GM12878 (cell line): ENCODE measurements around the gene SCCPDH. TPM values are rescaled to one million over a fixed set of nuclear protein-coding genes. Genes with fewer than 3 reads are reported as not detected.

Experiments used
- ATAC-seq: fragments of 200-7000 bp; cut with Tn5 transposase; 3 replicates; pipeline ENCODE4 v1.9.1; 2020; ENCODE audit warnings: mild to moderate bottlenecking, moderate library complexity
- BruUV-seq: library from RNA; stranded (reverse); fragments of 400-500 nt; replicated peaks from 2 replicates; lab custom pipeline; 2021; lab: Mats Ljungman, UMichigan
- CTCF ChIA-PET: fragments of 300-600 bp; sonication (Branson Sonifier 250); formaldehyde crosslinking; extraction: SDS; loops from one replicate; lab custom pipeline; 2021; ENCODE audit warnings: inconsistent platforms; lab: Yijun Ruan, JAX
- POLR2A ChIA-PET: fragments of 350-600 bp; formaldehyde crosslinking; extraction: SDS; loops from one replicate; lab custom pipeline; 2021; ENCODE audit warnings: inconsistent platforms; lab: Charles Lee
- RAD21 ChIA-PET: fragments of 300-600 bp; sonication (Branson Sonifier 250); formaldehyde crosslinking; loops from one replicate; lab custom pipeline; 2023; ENCODE audit warnings: antibody characterized with exemption; ENCODE audit not compliant: unreplicated experiment; lab: Charles Lee
- SMC1A ChIA-PET: fragments of 300-600 bp; sonication (Branson Sonifier 250); formaldehyde crosslinking; loops from one replicate; lab custom pipeline; 2023; ENCODE audit not compliant: unreplicated experiment, uncharacterized antibody; lab: Charles Lee
- DNase-seq: peaks from one replicate; pipeline ENCODE4 v3.0.0-alpha.2; 2011; ENCODE audit warnings: low read depth, low spot score
- FAIRE-seq: peaks from 3 replicates; lab custom pipeline; 2011; peaks lifted over from hg19 to GRCh38; lab: Jason Lieb, UNC
- H2AFZ ChIP-seq: 2 replicates; pipeline ENCODE4 v1.6.0; 2011; ENCODE audit warnings: low read depth, low read length, control low read depth; ENCODE audit not compliant: control insufficient read depth
- H3K27ac ChIP-seq: 2 replicates; pipeline ENCODE4 v1.5.1; 2011; ENCODE audit warnings: control low read depth; ENCODE audit not compliant: control insufficient read depth, insufficient read depth
- H3K27me3 ChIP-seq, 2 experiments: replicated peaks in 1 of 2; 2 replicates each; pipeline versions ENCODE4 v1.6.0 to v1.6.1; 2011; ENCODE audit warnings: low read length in 1 of 2; ENCODE audit not compliant: control insufficient read depth in 2 of 2, insufficient read depth in 2 of 2
- H3K36me3 ChIP-seq, 2 experiments: 2 replicates each; pipeline ENCODE4 v1.5.1; 2011; ENCODE audit warnings: low read length in 1 of 2; ENCODE audit not compliant: control insufficient read depth in 2 of 2, insufficient read depth in 2 of 2
- H3K4me1 ChIP-seq: 2 replicates; pipeline ENCODE4 v1.6.1; 2011; ENCODE audit warnings: mild to moderate bottlenecking, low read length, moderate library complexity, mixed read lengths; ENCODE audit not compliant: control insufficient read depth, insufficient read depth
- H3K4me2 ChIP-seq: 2 replicates; pipeline ENCODE4 v1.6.0; 2011; ENCODE audit warnings: control low read depth; ENCODE audit not compliant: control insufficient read depth, insufficient read depth
- H3K4me3 ChIP-seq: fragments of 200-600 bp; sonication (generic); 2 replicates; pipeline ENCODE4 v1.5.1; 2016
- H3K79me2 ChIP-seq: 2 replicates; pipeline ENCODE4 v1.6.0; 2011; ENCODE audit warnings: low read length; ENCODE audit not compliant: control insufficient read depth, insufficient read depth
- H3K9ac ChIP-seq: 2 replicates; pipeline ENCODE4 v1.8.0; 2011; ENCODE audit warnings: low read length, control low read depth, mixed read lengths; ENCODE audit not compliant: control insufficient read depth, insufficient read depth
- H3K9me3 ChIP-seq: replicated peaks from 3 replicates; pipeline ENCODE4 v1.5.1; 2011; ENCODE audit warnings: mild to moderate bottlenecking, low read length; ENCODE audit not compliant: control insufficient read depth, insufficient read depth
- H4K20me1 ChIP-seq: 2 replicates; pipeline ENCODE4 v1.6.0; 2011; ENCODE audit not compliant: control insufficient read depth, insufficient read depth
- ATF7 ChIP-seq: fragments of 450-650 bp; IDR thresholded peaks from 2 replicates; pipeline ENCODE4 v1.6.1; 2016; ENCODE audit warnings: low read depth, mild to moderate bottlenecking
- CREM ChIP-seq: IDR thresholded peaks from 2 replicates; pipeline ENCODE4 v1.6.1; 2014; ENCODE audit warnings: antibody characterized with exemption, low read depth
- EGR1 ChIP-seq, 2 experiments: IDR thresholded peaks; 1 replicate in 1 of 2; 2 replicates in 1 of 2; pipeline ENCODE4 v1.6.1; 2011 to 2012; ENCODE audit warnings: low read depth in 2 of 2, low read length in 2 of 2, borderline replicate concordance in 1 of 2, mild to moderate bottlenecking in 1 of 2, moderate library complexity in 1 of 2
- KAT2A ChIP-seq: conservative IDR thresholded peaks from 2 replicates; pipeline ENCODE4 v1.6.1; 2011; ENCODE audit warnings: low read depth, low read length; ENCODE audit not compliant: control insufficient read depth
- KLF5 ChIP-seq: fragments of 450-650 bp; IDR thresholded peaks from 2 replicates; pipeline ENCODE4 v1.6.1; 2014; ENCODE audit warnings: mild to moderate bottlenecking; ENCODE audit not compliant: partially characterized antibody
- MLLT1 ChIP-seq: fragments of 450-650 bp; IDR thresholded peaks from 2 replicates; pipeline ENCODE4 v1.6.1; 2016; ENCODE audit warnings: mild to moderate bottlenecking
- NFYB ChIP-seq: IDR thresholded peaks from 2 replicates; pipeline ENCODE4 v1.6.1; 2011; ENCODE audit warnings: low read depth, mild to moderate bottlenecking, low read length, improper control_type of control experiment, moderate library complexity; ENCODE audit not compliant: insufficient read depth
- NRF1 ChIP-seq: conservative IDR thresholded peaks from 2 replicates; pipeline ENCODE4 v1.6.1; 2011; ENCODE audit warnings: mild to moderate bottlenecking, low read depth, low read length, improper control_type of control experiment
- SIN3A ChIP-seq: IDR thresholded peaks from 2 replicates; pipeline ENCODE4 v1.6.1; 2012; ENCODE audit warnings: low read depth, low read length, improper control_type of control experiment
- SUPT20H ChIP-seq: IDR thresholded peaks from 2 replicates; pipeline ENCODE4 v1.6.1; 2011; ENCODE audit warnings: low read depth, mild to moderate bottlenecking, low read length, moderate library complexity, borderline replicate concordance; ENCODE audit not compliant: control insufficient read depth
- WRNIP1 ChIP-seq: IDR thresholded peaks from 2 replicates; pipeline ENCODE4 v1.6.1; 2011; ENCODE audit warnings: low read depth, low read length, improper control_type of control experiment, borderline replicate concordance
- ZNF592 ChIP-seq: fragments of 450-650 bp; IDR thresholded peaks from 2 replicates; pipeline ENCODE4 v1.6.1; 2017; ENCODE audit warnings: mild to moderate bottlenecking, moderate library complexity
- ZZZ3 ChIP-seq: IDR thresholded peaks from 2 replicates; pipeline ENCODE4 v1.6.1; 2011; ENCODE audit warnings: low read depth; ENCODE audit not compliant: control insufficient read depth, insufficient read length
- WGBS: methylation state at CpG from one replicate; pipeline ENCODE4 v1.1.6; 2016; ENCODE audit warnings: low lambda C conversion rate; ENCODE audit not compliant: insufficient replicate concordance, insufficient coverage; ENCODE audit errors: missing lambda C conversion rate; 5-methylcytosine and 5-hydroxymethylcytosine counted together
- in situ Hi-C: fragments of 300-500 bp; cut with MboI; formaldehyde crosslinking; loops from 9 replicates; pipeline ENCODE4 v1.14.3; 2018; ENCODE audit warnings: mixed read lengths
- intact Hi-C: fragments of 100-400 bp; cut with micrococcal nuclease; formaldehyde crosslinking; loops from one replicate; pipeline ENCODE4 v1.14.2; 2022; ENCODE audit not compliant: unreplicated experiment
- polyA plus RNA-seq, 11 experiments: library from polyadenylated mRNA; depleted of rRNA in 4 of 11; unstranded in 6 of 11; stranded (reverse) in 5 of 11; fragments of >200 nt; fragmentation: Nextera tagmentation in 4 of 11; fragmentation: Illumina TruSeq in 1 of 11; extraction: Ambion mirVana in 4 of 11; extraction: Trizol in 1 of 11; gene quantifications; 1 replicate in 1 of 11; 2 replicates in 10 of 11; pipeline versions ENCODE4 v1.2.1 to v1.2.3, GENCODE V29; 2011 to 2016; ENCODE audit warnings: inconsistent platforms in 2 of 11, missing spikeins in 2 of 11, low read depth in 1 of 11
- total RNA-seq, 4 experiments: library from RNA; depleted of rRNA in 3 of 4; stranded (reverse); fragments of >200 nt in 3 of 4; fragmentation: Illumina TruSeq in 1 of 4; extraction: Trizol in 1 of 4; gene quantifications; 2 replicates each; pipeline versions ENCODE4 v1.2.1 to v1.2.3, GENCODE V29; 2013 to 2021

The SCCPDH gene
- total and polyA plus RNA-seq, 10 of the 15 experiments (the other 5 are each of a cell fraction or from before 2014, with no cell fraction given), result 5.4 to 44.8 (median 24.5) TPM

- Histone ChIP-seq H3K4me3 (no peak overlapping the region), H3K27ac (no peak overlapping the region), H3K27me3 (no peaks in the 10 kb centered on the region), H2AFZ (no peak overlapping the region), H3K4me1 (peaks cover 12% of the 10 kb centered on the region), H3K36me3 (no peaks in the 10 kb centered on the region), H3K79me2 (no peaks in the 10 kb centered on the region), H3K9me3 (no peaks in the 10 kb centered on the region), H4K20me1 (no peaks in the 10 kb centered on the region), H3K9ac (no peak overlapping the region), H3K4me2 (no peak overlapping the region)
- in situ Hi-C loops, result no loop called here
- ChIA-PET SMC1A (no interaction called here), RAD21 (no interaction called here), POLR2A (no interaction called here), CTCF (no interaction called here)
- intact Hi-C loops, result no loop called here
- DNase-seq (no peak), ATAC-seq (no peak), FAIRE-seq (no peak)
- no TSS peak for BruUV-seq
- TF ChIP-seq EGR1 (IDR thresholded peaks at IDR 0.05; ENCODE audit: borderline replicate concordance in 1 of 2, low read depth in 2 of 2, low read length in 2 of 2) (no peak), SIN3A (no peak), WRNIP1 (no peak), ATF7 (no peak), ZNF592 (no peak), SUPT20H (no peak), NFYB (no peak), KLF5 (no peak), ZZZ3 (no peak), MLLT1 (no peak), NRF1 (no peak), CREM (no peak), KAT2A (no peak)
- WGBS, result 89% methylated on average over 5 of the region's 7 CpGs
Measured at GRCh38 chr1:246781212-246781611, 57.0 kb downstream of the SCCPDH start.
